A204.1 (cell line): ENCODE data around the gene BCL11A.

ENCODE experiments used
- FAIRE-seq: peaks from 2 replicates; lab custom pipeline; 2012; peaks lifted over from hg19 to GRCh38; lab: Jason Lieb, UNC

BCL11A gene

DNA sequence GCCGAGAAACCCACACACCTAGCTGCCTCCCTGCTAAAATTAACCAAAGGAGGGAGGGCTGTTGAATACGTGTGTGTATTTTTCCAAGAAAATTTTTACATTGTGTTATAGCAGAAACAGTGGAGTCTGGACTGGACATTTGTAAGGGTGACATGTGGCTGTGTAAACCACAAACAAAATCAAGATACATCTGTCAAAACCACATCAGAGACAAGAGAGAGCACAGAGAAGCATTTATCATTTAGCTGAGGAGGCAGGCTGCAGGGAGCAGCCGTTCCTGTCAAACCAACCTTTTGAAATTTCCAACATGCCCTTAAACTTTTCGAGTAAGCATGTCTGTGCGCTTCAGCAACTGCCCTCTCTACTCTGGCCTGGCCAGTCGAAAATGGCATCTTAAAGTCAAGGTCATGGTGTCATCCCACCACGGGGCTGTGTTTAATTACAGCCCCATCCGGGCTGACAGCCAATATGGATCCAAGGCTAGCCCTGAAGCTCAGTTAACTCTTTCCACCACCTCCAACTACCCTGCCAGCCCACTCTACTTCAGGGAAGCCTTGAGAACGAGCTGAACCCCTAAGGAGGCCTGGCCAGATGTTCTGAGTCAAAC lies 8.4 kb downstream of the BCL11A start:
- no peak for FAIRE-seq

DNA sequence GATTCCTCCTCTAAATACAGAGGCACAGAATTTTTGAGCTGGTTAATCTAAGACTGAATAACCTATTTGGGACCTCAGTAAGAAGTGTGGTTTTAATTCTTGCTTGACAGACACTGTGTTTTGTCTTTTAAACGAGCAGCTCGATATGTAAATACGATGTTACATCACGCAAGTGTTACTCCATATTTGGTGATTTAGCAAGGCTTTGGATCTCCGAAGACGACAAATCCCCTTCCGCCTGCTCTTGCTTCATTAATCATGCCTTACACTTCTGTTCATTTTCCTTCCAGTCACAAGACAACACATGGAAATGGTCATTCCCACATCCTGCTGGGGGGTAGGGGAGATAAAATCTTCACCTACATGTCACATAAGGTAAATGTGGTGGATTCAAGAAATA lies 9.4 kb downstream of the BCL11A start:
- no peak for FAIRE-seq

DNA sequence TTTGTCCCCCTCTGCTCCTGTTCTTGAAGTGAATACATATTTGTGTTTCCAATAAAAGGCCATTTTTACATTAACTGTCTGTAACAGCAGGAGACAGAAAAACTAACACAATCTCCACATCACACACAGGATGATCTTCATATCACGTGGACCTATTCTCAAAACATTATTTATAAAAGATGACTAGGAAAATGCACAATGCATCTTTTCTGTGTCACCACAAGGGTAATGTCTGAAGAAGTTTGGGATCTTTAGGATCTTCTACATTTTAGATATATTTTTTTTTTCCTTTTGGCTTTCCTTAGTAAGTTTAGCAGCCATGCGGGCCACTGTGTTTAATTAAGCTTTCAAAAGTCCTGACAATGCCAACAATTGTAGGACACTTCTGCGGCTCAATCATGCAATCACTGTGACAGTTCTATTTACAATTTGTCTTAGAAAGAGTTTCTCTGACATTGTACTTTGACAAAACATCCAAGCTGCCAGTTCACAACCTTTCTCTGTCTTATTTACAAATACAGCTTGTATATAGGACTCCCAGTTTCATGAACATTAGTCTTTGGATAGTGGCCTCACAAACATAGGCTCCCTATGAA lies 12.3 kb downstream of the BCL11A start:
- FAIRE-seq = no peak

DNA sequence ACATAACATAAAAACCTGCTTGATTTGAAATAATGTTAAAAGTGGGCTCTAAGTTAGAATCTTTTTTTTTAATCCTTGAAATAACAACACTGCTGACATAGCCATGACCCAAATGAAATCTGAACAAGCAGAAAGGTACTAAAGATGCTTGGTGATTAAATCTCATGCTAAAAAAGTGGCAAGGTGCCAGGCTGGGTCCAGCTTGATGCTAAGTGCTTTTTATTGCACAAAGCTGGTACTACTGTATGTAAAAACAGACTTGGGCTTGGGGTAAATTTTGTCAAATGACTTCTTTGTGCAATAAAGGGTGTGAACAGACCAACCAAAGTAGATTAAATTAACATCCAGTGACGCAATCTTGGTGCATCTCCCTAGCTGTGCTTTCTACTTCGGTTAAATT lies 13.4 kb downstream of the BCL11A start:
- no peak for FAIRE-seq

DNA sequence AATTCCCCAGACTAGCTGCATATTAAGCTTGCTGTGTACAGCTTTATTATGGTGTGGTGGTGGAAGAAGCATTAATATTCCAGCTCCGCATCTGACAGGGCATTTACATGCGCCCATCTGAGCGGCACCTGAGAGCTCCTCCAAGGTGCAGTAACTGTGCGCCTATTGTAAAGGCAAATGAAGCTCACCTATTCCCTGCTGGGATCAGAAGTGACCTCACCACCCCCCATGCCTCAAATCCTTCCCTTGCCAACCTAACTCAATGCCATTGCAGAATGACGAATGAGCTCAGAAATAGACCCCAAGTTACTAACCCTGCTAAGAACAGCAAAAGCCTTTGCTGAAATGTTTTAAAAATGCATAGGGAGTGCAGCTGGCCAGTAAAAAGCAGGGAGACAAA lies 14.3 kb downstream of the BCL11A start:
- no peak for FAIRE-seq

DNA sequence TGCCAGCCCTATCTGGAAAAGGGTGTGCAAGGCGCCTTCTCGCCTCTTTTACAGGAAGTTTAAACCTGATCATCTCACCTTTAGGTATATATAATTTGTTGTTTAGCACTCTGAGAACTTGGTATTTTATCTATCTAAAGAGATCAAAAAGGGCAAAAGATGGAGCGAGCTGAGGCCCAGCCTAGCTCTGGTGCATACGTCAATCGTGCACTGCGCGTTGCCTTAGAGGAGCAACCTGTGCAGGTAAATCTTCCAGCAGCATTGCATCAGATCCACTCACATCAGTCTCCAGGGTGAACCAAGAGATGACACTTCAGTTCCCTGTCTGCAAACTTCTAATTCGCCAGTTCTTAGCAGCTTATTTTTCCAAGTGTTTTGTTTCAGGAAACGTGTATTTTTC lies 15.4 kb downstream of the BCL11A start:
- FAIRE-seq = no peak

DNA sequence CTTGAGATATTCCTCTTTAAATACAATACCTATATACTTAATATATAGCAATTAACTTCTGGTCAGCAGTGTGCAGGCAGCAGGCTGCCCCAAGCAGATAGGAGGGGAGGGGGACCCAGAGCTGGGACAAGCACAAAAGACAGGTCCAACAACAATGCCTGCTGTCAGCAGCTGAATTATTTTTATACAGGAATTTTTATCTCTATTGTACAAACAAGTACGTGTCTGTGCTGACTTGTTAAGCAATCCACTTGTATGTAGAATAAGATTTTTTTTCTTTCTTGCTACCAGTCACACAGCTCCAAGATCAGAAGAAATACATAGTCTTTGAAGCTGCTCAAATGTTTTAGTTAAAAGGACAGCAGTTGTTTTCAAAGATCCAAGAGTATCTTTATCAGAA lies 16.7 kb downstream of the BCL11A start:
- no peak for FAIRE-seq

DNA sequence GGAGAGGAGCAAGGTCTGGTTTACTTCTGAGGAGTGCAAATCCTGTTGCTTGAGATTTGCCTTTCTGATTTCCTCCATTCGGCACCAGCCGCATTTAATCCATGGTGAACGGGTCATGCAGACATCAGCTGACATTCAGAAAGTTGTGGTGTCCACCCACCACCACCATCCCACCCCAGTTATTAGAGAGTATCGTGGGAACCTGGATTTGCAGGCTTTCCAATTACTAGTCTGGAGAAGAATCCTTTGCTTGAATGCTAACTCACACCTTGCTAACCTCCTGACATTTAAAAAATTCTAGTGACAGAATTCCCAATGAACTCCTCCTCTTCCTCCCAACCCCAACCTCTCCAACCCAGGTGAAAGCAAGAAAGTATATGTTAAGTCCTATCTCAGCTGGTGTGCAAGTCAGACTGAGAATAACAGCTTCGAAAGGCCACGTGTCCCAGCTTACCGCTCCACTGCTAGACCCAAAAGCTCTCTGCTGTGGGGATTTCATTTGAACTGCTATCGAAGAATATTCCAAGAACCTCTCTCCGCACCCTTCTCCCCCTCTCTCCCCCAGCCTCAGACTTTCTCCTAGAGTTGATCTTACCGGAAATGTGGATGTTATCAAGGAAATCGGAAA lies 17.7 kb downstream of the BCL11A start:
- FAIRE-seq = no peak

DNA sequence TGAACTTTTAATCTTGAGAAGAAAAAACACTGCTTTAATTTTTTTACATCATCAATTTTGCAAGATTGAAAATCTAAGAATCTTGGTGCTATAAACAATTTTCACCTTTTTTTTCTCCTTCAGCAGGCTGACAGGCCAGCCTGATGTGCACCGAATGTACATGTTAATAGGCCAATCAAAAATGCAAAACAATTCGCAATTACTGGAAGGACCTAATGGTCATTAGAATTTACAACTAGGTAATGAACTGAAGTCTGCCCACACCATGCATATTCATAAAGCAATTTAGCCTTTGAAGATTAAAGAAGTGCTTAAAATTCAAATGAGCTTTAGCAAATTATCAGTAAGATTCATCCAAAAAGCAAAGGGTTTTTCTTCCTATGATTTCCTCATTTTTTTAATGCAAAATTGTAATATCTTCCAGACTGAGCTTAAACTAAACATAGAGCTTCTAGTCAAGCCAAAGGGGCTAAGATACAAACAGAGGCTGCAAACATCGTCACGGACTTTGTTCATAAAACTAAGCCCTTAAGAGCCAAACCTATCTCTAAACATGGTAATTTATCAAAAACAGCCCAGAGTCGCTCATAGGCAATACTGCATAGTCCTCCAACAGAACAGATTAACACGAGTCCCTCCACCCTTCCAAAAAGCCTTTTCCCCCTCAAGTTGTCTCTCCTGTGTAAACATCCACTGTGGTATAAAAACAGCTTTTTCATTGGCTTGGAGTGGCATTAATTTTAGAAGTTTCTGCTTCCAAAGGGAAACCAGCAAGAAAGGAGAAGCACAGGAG lies 18.4 kb downstream of the BCL11A start:
- no peak for FAIRE-seq

DNA sequence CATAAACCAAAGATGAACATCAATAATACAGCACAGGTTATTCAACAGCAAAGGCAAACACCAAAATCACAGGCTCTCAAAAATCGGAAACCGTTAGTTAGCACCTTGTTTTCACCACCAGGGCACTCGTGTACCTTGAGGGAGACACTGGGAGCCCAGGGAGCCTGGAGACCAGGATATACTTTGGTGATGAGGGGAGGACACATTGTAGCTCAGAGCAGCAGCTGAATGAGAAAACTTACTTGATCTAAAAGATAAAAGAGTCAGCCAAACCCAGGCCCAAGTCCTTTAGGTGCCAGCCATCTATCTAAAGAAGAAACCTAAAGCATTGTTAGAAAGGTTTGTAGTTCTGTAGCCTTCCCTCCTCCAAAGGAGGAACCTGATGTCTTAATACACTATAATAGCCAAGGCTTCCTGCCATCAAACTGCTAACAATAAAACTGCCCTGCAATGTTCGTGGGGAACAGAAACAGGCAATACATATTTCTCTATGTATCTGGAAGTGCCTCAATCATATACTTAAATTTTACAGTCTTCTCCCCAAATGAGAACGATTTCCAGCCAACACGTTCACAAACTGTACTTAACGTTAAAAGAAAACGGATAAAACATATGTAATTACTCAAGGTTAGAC lies 19.3 kb downstream of the BCL11A start:
- FAIRE-seq = no peak

DNA sequence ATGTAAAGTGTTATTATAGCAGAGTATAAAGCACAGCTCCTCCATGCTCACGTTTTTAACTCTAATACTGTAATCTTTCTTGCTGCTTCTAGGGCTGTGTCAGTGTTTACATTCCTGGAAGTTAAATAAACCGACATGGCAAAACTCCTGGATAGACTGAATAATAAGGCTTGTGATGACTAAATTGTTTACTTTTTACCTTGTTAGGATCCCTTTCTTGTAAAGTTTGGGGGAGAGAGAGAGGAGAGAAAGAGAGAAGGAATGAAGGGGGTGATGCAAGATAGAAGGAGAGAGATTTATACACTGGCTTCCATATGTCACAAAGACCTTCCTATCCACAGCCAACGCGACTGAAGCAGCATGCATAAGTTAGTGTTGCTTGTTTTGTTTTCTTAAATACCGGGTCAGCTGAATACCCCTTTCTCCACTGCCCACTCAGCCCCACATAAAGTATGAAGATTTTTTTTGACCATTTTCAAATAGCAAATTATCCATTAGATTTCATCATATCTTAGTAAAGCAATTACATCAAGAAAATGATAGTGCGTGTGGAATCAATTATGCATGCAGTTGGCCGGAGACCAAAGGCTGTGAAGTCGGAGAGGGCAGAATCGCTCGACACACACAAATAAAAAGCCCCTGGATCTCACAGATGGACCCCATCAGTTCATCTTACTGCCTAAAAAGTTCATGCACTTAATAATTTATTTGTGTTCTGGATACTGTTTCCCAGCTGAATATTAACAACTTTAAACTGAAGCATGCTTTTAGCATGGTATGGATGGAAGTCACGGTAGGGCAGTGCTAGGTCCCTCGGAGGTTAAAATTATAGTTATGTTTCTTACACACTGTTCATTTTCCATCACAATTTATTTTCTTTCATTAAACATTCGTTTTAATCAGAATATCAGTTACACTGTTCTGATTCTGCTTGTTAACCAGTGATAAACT lies 20.1 kb downstream of the BCL11A start:
- no peak for FAIRE-seq

DNA sequence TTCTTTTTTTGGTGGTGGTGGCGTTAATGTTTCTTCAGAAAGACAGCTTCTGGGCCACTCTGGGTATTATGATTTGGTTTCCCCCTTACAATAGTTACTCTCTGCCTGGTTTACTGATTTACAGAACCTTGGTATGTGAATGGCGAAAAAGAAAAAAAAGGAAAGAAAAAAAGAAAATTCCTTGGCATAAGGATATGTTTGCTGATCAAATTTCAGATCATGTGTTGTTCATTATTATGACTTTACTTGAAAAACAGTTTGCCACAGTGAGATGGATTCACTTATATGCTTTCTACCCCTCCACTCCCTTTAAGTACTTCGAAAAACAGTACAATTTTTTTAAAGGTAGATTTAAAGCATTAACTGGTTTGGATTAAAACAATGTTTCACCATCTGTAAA lies 21.0 kb downstream of the BCL11A start:
- no peak for FAIRE-seq

DNA sequence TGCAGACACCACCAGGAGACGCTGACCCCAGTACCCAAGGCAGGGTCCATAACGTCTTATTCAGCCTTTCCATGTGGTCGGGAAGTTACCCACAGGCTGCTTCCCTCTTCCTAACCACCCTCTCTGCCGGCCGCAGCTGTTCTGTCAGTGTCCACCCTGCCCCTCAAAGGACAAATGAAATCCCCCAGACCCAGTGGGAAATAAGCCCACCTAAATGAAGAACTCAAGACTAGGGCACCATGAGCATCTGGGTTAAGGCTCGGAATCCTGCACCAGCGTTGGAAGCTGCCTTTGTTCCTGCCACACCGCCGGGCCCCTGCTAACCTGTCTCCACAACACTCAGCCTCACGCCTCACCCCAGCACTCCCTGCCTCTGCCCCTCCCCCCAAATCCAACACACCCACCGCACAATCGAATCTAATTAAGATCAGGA lies 21.7 kb downstream of the BCL11A start:
- FAIRE-seq = no peak

DNA sequence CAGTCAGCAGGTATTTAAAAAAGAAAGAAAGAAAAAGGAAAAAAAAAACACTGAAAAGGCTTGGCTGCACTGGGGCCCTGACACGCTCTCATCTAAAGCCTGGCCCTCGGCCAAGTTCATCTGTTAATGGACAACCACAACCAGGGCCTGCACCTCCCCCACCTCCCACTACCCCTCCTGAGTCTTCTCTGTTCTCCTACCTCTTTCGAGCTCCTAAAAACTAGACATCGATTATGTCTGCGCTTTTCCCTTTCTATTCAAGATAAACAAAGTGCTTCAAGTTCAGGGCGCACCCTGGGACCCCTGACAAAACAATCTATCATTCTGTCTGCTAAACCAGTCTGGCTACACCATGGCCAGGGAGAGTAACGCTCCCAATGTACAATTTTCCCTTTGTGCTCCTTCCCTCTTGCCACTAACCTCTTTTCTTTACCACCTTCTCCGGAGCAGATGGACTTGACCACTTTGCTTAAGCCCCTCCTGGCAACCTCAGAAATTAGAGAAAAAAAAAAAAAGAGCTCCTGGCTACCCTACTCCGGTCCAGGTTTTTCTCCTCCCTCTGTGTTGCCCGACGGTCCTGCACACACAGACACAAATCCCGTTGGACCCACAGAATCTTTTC lies 22.7 kb downstream of the BCL11A start:
- no peak for FAIRE-seq

DNA sequence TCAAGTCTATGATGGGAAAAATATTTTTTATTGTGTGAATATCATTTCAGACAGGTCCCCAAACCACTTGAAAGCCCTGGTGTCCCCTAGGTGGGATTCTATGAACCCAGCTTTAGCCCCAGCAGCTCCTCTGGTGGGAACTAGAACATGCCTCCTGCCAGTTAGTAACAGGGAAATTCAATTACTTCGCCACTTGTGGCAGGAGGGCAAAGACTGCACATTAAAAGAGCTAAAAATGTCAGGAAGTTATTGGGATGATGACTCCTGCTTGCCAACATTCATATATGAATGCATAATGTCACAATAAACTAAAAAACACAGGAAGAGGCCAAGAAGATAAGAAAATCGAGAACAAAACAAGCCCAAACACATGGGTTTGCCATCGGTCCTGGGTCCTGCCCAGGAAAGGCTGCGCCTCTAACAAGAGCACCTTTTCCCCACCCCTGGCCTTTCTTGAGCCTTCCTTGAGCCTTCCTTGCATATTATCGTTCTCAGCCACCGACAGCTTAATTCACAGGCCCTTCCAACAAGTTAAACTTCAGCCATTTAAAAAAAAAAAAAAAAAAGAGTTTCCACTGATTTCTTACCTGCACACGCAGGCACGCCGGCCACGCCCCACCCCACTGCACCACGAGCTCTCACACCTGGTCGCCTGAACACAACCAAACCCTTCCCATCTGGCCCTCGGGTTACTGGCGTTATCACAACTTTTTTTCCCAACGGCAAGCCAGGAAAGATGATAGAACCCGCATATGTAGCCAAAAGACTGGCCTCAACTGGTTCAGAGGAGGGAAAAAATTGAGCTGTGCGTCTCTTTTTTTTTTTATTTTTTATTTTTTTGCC lies 23.4 kb downstream of the BCL11A start:
- no peak for FAIRE-seq

DNA sequence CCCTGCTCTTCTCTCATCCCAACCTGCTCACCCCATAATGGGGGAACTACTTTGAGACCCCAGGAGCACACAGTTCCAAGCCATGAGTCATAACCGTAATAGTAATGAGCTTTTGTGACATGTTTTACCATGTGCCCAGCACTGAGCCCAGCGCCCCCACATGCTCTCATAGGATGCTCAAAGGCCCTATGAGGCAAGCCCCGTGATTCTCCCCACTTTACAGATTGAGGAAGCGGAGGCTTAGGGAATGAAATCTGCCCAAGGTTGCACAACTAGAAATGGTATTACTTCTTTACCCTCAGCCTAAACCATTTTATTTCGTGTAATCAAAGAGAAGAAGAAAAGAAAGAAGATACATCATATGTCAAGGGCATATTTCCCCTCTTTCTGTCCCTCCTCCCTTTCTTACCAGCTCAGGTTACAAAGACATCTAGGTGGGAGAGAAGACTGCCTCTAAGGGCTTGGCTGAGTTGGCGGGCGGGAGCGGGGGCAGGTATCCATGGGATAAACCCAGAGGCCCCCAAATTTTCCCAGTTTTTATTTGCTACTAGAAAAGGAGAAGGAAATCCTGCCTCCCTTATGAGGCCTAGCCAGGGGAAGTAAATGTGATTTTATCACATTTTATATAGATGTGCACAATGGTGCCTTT lies 24.2 kb downstream of the BCL11A start:
- no peak for FAIRE-seq

DNA sequence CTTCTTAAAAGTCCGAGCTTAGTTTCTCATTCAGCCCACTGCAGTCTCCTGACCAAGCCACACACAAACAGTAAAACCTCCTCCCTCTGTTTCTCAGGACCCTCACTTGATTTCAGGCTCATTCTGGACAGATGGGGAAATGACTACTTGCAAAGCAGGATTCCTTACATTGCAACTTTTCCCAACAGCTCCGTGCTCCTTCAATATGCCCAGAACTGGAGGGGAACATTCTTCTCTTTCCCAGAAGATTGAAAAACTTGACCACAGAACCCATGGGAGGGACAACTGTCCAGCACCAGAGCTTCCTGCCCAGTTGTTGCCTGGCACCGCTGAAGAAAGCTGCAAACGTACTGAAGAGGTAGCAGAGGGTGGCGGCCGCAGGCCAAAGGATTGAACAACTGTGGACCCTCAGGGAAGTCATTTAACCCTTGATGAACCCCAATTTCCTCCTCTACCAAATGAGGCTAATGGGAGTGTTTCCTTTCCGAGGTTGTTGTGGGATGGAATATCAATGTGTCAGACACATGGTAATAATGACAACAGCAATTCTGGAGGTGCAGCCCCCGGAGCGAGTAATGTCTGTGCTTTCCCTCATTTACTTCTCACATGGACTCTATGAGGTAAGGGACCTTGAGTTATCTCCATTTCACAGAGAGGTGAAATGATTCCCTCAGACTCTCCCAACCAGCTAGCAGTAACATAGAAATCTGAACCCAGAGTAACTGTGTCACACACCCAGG lies 25.0 kb downstream of the BCL11A start:
- no peak for FAIRE-seq

DNA sequence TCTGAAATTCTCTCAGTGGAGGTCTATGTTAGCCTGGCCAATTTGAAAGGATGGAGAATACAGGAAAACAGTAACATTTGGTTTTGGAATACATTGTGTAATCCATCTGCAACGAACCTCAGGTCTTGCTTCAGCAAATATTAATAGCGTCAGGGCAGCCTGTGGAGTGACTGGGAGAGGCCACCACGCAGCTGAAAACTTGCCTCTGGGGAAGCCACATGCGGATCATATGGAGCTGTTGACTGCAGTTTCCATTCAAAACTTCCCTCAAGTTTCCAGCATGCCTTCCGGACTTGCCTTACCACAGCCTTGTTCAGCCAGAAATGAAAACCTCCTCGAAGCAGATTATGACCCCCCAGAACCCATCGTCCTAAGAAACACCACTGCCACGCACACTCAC lies 25.7 kb downstream of the BCL11A start:
- FAIRE-seq = no peak

DNA sequence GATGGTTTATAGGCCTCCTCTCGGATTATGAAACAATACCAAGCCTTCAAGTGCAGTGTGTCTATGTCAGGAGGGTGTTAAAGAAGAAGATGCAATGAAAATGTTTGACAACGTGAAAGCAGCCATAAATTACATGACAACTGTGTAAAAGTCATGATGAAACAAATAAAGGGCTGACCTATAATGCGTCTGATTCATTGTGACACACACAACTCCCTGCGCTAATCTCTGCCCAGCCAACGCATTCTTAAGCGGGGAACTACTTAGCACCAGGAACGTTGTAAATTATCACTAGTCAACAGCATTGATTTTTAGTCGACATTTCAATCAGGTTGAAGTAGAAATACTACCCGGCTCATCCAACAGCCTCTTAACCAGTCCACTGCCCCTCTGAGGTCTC lies 26.8 kb downstream of the BCL11A start:
- FAIRE-seq = no peak
